ENCODE results near the gene RING1. TPM values are rescaled to one million over a fixed set of nuclear protein-coding genes. Genes with fewer than 3 reads are reported as not detected.

The RING1 gene
- total RNA-seq, 5 donors from 2014 or later (not counting 1 experiment from before 2014, with no cell fraction given): 37.7 to 43.8 (median 42.6) TPM

- DNase-seq (no peak), ATAC-seq (replicated peaks in 1 of 4) (no peak)
- H3K36me3 Mint-ChIP-seq: no peaks in the 10 kb centered on the region
- H3K27ac Mint-ChIP-seq: no peak overlapping the region
- Histone ChIP-seq H3K4me3 (ENCODE audit: control insufficient read depth in 1 of 2, extremely low read depth in 1 of 2, low read length in 1 of 2) (no peak overlapping the region), H3K4me1 (ENCODE audit: control insufficient read depth in 1 of 2, extremely low read depth in 1 of 2, insufficient read depth in 2 of 2, low read length in 2 of 2) (no peaks in the 10 kb centered on the region), H3K9me3 (no peaks in the 10 kb centered on the region), H3K36me3 (ENCODE audit: control insufficient read depth in 2 of 2, extremely low read depth in 1 of 2, insufficient read depth in 1 of 2, low read length in 1 of 2) (no peaks in the 10 kb centered on the region), H3K27ac (ENCODE audit: low read length) (no peak overlapping the region), H3K27me3 (replicated peaks in 1 of 2; ENCODE audit: control insufficient read depth in 2 of 2, extremely low read depth in 1 of 2, insufficient read depth in 2 of 2, low read length in 1 of 2) (peaks cover 6 to 50% of the 10 kb centered on the region in 2 experiments)
- CTCF ChIA-PET: interaction anchor here (0.5 to 1.3 kb wide), 5 partner anchors 10 to 426 kb away, joined by 3 to 5 read pairs (median 3); no protein-coding TSS in a partner anchor
- no peaks in the 10 kb centered on the region for H3K9me3 Mint-ChIP-seq
- peaks cover 0 to 7% (median 4%) of the 10 kb centered on the region in 3 donors for H3K4me1 Mint-ChIP-seq
- H3K4me3 Mint-ChIP-seq: no peak overlapping the region
- POLR2A ChIA-PET: interaction anchor here (0.6 kb wide), 2 partner anchors 12 to 57 kb away, joined by 4 to 6 read pairs; no protein-coding TSS in a partner anchor
- H3K27me3 Mint-ChIP-seq: peaks cover 16 to 46% of the 10 kb centered on the region in 2 donors
Observed at GRCh38 chr6:33236328-33236727, 28.0 kb downstream of the RING1 start.

DNA sequence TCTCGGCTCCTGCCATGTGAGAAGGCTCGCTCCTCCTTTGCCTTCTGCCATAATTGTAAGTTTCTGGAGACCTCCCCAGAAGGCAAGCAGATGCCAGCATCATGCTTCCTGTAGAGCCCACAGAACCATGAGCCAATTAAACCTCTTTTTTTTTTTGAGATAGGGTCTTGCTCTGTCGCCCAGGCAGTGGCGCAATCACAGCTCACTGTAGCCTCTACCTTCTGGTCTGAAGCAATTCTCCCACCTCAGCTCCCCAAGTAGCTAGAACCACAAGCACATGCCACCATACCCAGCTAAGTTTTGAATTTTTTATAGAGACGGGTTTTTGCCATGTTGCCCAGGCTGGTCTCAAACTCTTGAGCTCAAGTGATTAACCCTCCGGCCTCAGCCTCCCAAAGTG, 28.6 kb downstream of the RING1 start:
- no peaks in the 10 kb centered on the region for H3K4me1 ChIP-seq (ENCODE audit: control insufficient read depth in 1 of 2, extremely low read depth in 1 of 2, insufficient read depth in 2 of 2, low read length in 2 of 2)
- no peaks in the 10 kb centered on the region for H3K36me3 ChIP-seq (ENCODE audit: control insufficient read depth in 2 of 2, extremely low read depth in 1 of 2, insufficient read depth in 1 of 2, low read length in 1 of 2)
- ChIA-PET POLR2A (no interaction called here), CTCF (interaction anchor here in 1 of 2 donors (0.5 kb wide), 1 partner anchor 76 kb away, joined by 3 read pairs; no protein-coding TSS in a partner anchor)
- H3K36me3 Mint-ChIP-seq: no peaks in the 10 kb centered on the region
- peaks cover 2 to 12% (median 6%) of the 10 kb centered on the region in 3 donors for H3K4me1 Mint-ChIP-seq
- no peaks in the 10 kb centered on the region for H3K9me3 ChIP-seq
- no peak overlapping the region for H3K4me3 ChIP-seq (ENCODE audit: control insufficient read depth in 1 of 2, extremely low read depth in 1 of 2, low read length in 1 of 2)
- H3K27ac Mint-ChIP-seq: no peak overlapping the region
- H3K27me3 ChIP-seq (replicated peaks in 1 of 2; ENCODE audit: control insufficient read depth in 2 of 2, extremely low read depth in 1 of 2, insufficient read depth in 2 of 2, low read length in 1 of 2): peaks cover 6 to 50% of the 10 kb centered on the region in 2 experiments
- H3K9me3 Mint-ChIP-seq: no peaks in the 10 kb centered on the region
- ATAC-seq (replicated peaks in 1 of 4) (no peak), DNase-seq (no peak)
- WGBS (ENCODE audit: insufficient coverage): 75% methylated on average over 4 of the region's 6 CpGs
- H3K27me3 Mint-ChIP-seq: peaks cover 14 to 42% of the 10 kb centered on the region in 2 donors
- no peak overlapping the region for H3K4me3 Mint-ChIP-seq
- no peak overlapping the region for H3K27ac ChIP-seq (ENCODE audit: low read length)

GRCh38 chr6:33237741-33238140, 29.4 kb downstream of the RING1 start:
- Mint-ChIP-seq H3K4me3 (no peak overlapping the region), H3K36me3 (no peaks in the 10 kb centered on the region), H3K27me3 (peaks cover 14 to 42% of the 10 kb centered on the region in 2 donors), H3K9me3 (no peaks in the 10 kb centered on the region), H3K4me1 (peaks cover 7 to 19% (median 12%) of the 10 kb centered on the region in 3 donors), H3K27ac (no peak overlapping the region)
- WGBS (ENCODE audit: insufficient coverage): 60% methylated on average over 1 of the region's 2 CpGs
- ChIA-PET POLR2A (no interaction called here), CTCF (interaction anchor here in 1 of 2 donors (0.5 kb wide), 1 partner anchor 99 kb away, joined by 6 read pairs; no protein-coding TSS in a partner anchor)
- H3K9me3 ChIP-seq: no peaks in the 10 kb centered on the region
- ATAC-seq (replicated peaks in 1 of 4) (no peak), DNase-seq (no peak)
- H3K27ac ChIP-seq (ENCODE audit: low read length): no peak overlapping the region
- H3K4me1 ChIP-seq (ENCODE audit: control insufficient read depth in 1 of 2, extremely low read depth in 1 of 2, insufficient read depth in 2 of 2, low read length in 2 of 2): no peaks in the 10 kb centered on the region
- no peaks in the 10 kb centered on the region for H3K36me3 ChIP-seq (ENCODE audit: control insufficient read depth in 2 of 2, extremely low read depth in 1 of 2, insufficient read depth in 1 of 2, low read length in 1 of 2)
- H3K4me3 ChIP-seq (ENCODE audit: control insufficient read depth in 1 of 2, extremely low read depth in 1 of 2, low read length in 1 of 2): no peak overlapping the region
- H3K27me3 ChIP-seq (replicated peaks in 1 of 2; ENCODE audit: control insufficient read depth in 2 of 2, extremely low read depth in 1 of 2, insufficient read depth in 2 of 2, low read length in 1 of 2): peaks cover 6 to 51% of the 10 kb centered on the region in 2 experiments

DNA sequence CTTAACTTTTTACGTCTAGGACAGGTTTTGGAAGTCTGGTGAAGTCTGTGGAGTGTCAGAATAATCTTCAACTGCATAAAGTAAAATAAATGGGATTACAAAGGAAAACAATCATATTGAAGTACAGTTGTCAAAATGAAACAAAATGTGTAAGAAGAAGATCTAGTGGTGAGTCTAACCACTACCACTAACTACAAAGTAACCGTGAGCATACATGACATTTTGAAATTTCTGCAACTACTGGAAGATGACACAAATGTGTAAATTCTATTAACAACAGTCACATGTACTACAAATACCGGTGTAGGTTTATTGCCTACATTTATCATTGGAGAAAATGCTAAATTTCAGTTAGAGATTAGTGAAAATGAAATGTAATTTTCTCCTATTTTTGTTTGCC, 33.7 kb downstream of the RING1 start:
- Histone ChIP-seq H3K4me3 (ENCODE audit: control insufficient read depth in 1 of 2, extremely low read depth in 1 of 2, low read length in 1 of 2) (no peak overlapping the region), H3K4me1 (ENCODE audit: control insufficient read depth in 1 of 2, extremely low read depth in 1 of 2, insufficient read depth in 2 of 2, low read length in 2 of 2) (no peaks in the 10 kb centered on the region), H3K9me3 (no peaks in the 10 kb centered on the region), H3K36me3 (ENCODE audit: control insufficient read depth in 2 of 2, extremely low read depth in 1 of 2, insufficient read depth in 1 of 2, low read length in 1 of 2) (no peaks in the 10 kb centered on the region), H3K27me3 (replicated peaks in 1 of 2; ENCODE audit: control insufficient read depth in 2 of 2, extremely low read depth in 1 of 2, insufficient read depth in 2 of 2, low read length in 1 of 2) (peaks cover 6 to 23% of the 10 kb centered on the region in 2 experiments), H3K27ac (ENCODE audit: low read length) (no peak overlapping the region)
- ATAC-seq (replicated peaks in 1 of 4): peak in 2 of 4 experiments; percentile 40 to 56
- Mint-ChIP-seq H3K4me3 (peak overlapping the region in 1 of 3 donors; percentile 14), H3K27ac (peak overlapping the region; percentile 17 to 54), H3K4me1 (peaks cover 7 to 19% (median 12%) of the 10 kb centered on the region in 3 donors), H3K27me3 (peaks cover 0 to 21% of the 10 kb centered on the region in 2 donors), H3K9me3 (no peaks in the 10 kb centered on the region), H3K36me3 (no peaks in the 10 kb centered on the region)
- DNase-seq: no peak
- ChIA-PET CTCF (no interaction called here), POLR2A (no interaction called here)
- whole genome bisulfite sequencing (ENCODE audit: insufficient coverage): no CpG with 5 or more reads among the region's 3 CpGs

DNA sequence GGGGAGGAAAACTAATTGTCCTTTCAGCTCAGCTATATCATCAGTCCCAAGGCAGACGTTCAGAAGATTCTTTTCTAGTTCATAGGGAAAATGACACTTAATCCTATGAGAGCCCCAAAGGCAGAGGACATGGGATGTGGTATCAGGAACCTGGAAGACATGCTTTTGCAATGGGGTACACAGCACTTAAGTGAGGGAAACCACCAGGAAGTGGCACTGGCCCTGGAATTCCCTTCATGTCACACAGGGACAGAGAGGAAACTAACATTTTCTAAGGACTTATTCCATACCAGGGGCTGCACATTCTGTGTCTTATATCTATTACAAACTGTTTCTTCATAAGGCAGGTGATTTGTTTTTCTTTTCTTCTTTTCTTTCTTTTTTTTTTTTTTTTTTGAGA, 35.2 kb downstream of the RING1 start:
- Histone ChIP-seq H3K4me3 (ENCODE audit: control insufficient read depth in 1 of 2, extremely low read depth in 1 of 2, low read length in 1 of 2) (no peak overlapping the region), H3K36me3 (ENCODE audit: control insufficient read depth in 2 of 2, extremely low read depth in 1 of 2, insufficient read depth in 1 of 2, low read length in 1 of 2) (no peaks in the 10 kb centered on the region), H3K27me3 (replicated peaks in 1 of 2; ENCODE audit: control insufficient read depth in 2 of 2, extremely low read depth in 1 of 2, insufficient read depth in 2 of 2, low read length in 1 of 2) (peaks cover 6 to 18% of the 10 kb centered on the region in 2 experiments), H3K4me1 (ENCODE audit: control insufficient read depth in 1 of 2, extremely low read depth in 1 of 2, insufficient read depth in 2 of 2, low read length in 2 of 2) (peaks cover 7 to 8% of the 10 kb centered on the region in 2 experiments), H3K27ac (ENCODE audit: low read length) (no peak overlapping the region), H3K9me3 (no peaks in the 10 kb centered on the region)
- CTCF ChIA-PET: interaction anchor here in 1 of 2 donors (0.7 kb wide), 1 partner anchor 123 kb away, joined by 5 read pairs; no protein-coding TSS in a partner anchor
- no peak overlapping the region for H3K4me3 Mint-ChIP-seq
- H3K9me3 Mint-ChIP-seq: no peaks in the 10 kb centered on the region
- H3K27ac Mint-ChIP-seq: no peak overlapping the region
- POLR2A ChIA-PET: no interaction called here
- peaks cover 0 to 17% of the 10 kb centered on the region in 2 donors for H3K27me3 Mint-ChIP-seq
- ATAC-seq (replicated peaks in 1 of 4): no peak
- WGBS (ENCODE audit: insufficient coverage): no CpG with 5 or more reads among the region's 1 CpG
- no peak for DNase-seq
- peaks cover 13 to 27% (median 18%) of the 10 kb centered on the region in 3 donors for H3K4me1 Mint-ChIP-seq
- H3K36me3 Mint-ChIP-seq: no peaks in the 10 kb centered on the region

- Histone ChIP-seq H3K4me3 (ENCODE audit: control insufficient read depth in 1 of 2, extremely low read depth in 1 of 2, low read length in 1 of 2) (peak overlapping the region; percentile 58 to 83), H3K36me3 (ENCODE audit: control insufficient read depth in 2 of 2, extremely low read depth in 1 of 2, insufficient read depth in 1 of 2, low read length in 1 of 2) (peaks cover 0 to 16% of the 10 kb centered on the region in 2 donors), H3K27me3 (replicated peaks in 1 of 2; ENCODE audit: control insufficient read depth in 2 of 2, extremely low read depth in 1 of 2, insufficient read depth in 2 of 2, low read length in 1 of 2) (peaks cover 0 to 2% of the 10 kb centered on the region in 2 experiments), H3K9me3 (no peaks in the 10 kb centered on the region), H3K4me1 (ENCODE audit: control insufficient read depth in 1 of 2, extremely low read depth in 1 of 2, insufficient read depth in 2 of 2, low read length in 2 of 2) (peaks cover 19 to 31% of the 10 kb centered on the region in 2 experiments), H3K27ac (ENCODE audit: low read length) (peak overlapping the region; percentile 95)
- peak overlapping the region; percentile 87 to 97 (median 87) for H3K4me3 Mint-ChIP-seq
- ATAC-seq (replicated peaks in 1 of 4): peak; percentile 35 to 55 (median 40)
- peaks cover 38 to 39% (median 39%) of the 10 kb centered on the region in 3 donors for H3K4me1 Mint-ChIP-seq
- no peaks in the 10 kb centered on the region for H3K27me3 Mint-ChIP-seq
- 4% methylated on average over 24 of the region's 28 CpGs for WGBS (ENCODE audit: insufficient coverage)
- peaks cover 5% of the 10 kb centered on the region for H3K36me3 Mint-ChIP-seq
- H3K27ac Mint-ChIP-seq: peak overlapping the region; percentile 98
- POLR2A ChIA-PET: interaction anchor here (0.5 to 1.1 kb wide), 4 partner anchors 12 to 1143 kb away, joined by 3 to 4 read pairs (median 4); no protein-coding TSS in a partner anchor
- CTCF ChIA-PET: interaction anchor here in 1 of 2 donors (0.6 to 2.3 kb wide), 30 partner anchors 12 to 380 kb away, joined by 3 to 16 read pairs (median 4); partner anchors contain the start of genes B3GALT4, HLA-DPA1, HLA-DPB1 and HSD17B8
- no peaks in the 10 kb centered on the region for H3K9me3 Mint-ChIP-seq
- peak; percentile 74 to 94 (median 87) for DNase-seq
Observed at GRCh38 chr6:33247977-33248642, 39.8 kb downstream of the RING1 start.
